HUES64 (cell line): Measurements from ENCODE around the gene DSPP.

ENCODE experiments used
- H3K27ac ChIP-seq: 2 replicates; pipeline ENCODE4 v1.7.0; 2013; ENCODE audit warnings: low read depth, low read length, inconsistent platforms
- H3K27me3 ChIP-seq: 2 replicates; pipeline ENCODE4 v1.6.1; 2013; ENCODE audit warnings: mild to moderate bottlenecking, low read length; ENCODE audit not compliant: insufficient read depth
- H3K36me3 ChIP-seq: 2 replicates; pipeline ENCODE4 v1.6.1; 2013; ENCODE audit warnings: mild to moderate bottlenecking, low read length; ENCODE audit not compliant: insufficient read depth
- H3K4me1 ChIP-seq: 2 replicates; pipeline ENCODE4 v1.6.1; 2013; ENCODE audit warnings: mild to moderate bottlenecking, low read length, moderate library complexity; ENCODE audit not compliant: insufficient read depth
- H3K4me3 ChIP-seq: 2 replicates; pipeline ENCODE4 v1.5.1; 2013; ENCODE audit warnings: mild to moderate bottlenecking, low read length, moderate library complexity
- H3K9ac ChIP-seq: 2 replicates; pipeline ENCODE4 v1.6.1; 2013; ENCODE audit warnings: mild to moderate bottlenecking, low read depth, low read length
- H3K9me3 ChIP-seq: 2 replicates; pipeline ENCODE4 v1.6.1; 2013; ENCODE audit warnings: low read depth, low read length; ENCODE audit not compliant: insufficient read depth
- WGBS: fragments of 150-250, 120-280 bp; methylation state at CpG from one replicate; pipeline ENCODE4 v1.1.7; 2013; ENCODE audit warnings: missing lambda C conversion rate; 5-methylcytosine and 5-hydroxymethylcytosine counted together

Gene DSPP

GRCh38 chr4:87631668-87632067 is 23.3 kb downstream of the DSPP start:
- no peaks in the 10 kb centered on the region for H3K4me1 ChIP-seq

GRCh38 chr4:87632469-87632868 is 24.1 kb downstream of the DSPP start:
- no peak overlapping the region for H3K4me3 ChIP-seq
- no peaks in the 10 kb centered on the region for H3K27me3 ChIP-seq
- no peak overlapping the region for H3K9ac ChIP-seq
- no peak overlapping the region for H3K27ac ChIP-seq
- H3K4me1 ChIP-seq, result no peaks in the 10 kb centered on the region
- H3K9me3 ChIP-seq, result peaks cover 5% of the 10 kb centered on the region; the same call in 1 of the 2 replicates
- WGBS, result 91% methylated on average over 1 of the region's 1 CpG
- no peaks in the 10 kb centered on the region for H3K36me3 ChIP-seq

More at GRCh38 chr4:87631668-87632067, 23.3 kb downstream of the DSPP start:
- Histone ChIP-seq H3K27ac (no peak overlapping the region), H3K27me3 (no peaks in the 10 kb centered on the region), H3K4me3 (no peak overlapping the region), H3K9me3 (peaks cover 5% of the 10 kb centered on the region; the same call in 1 of the 2 replicates), H3K9ac (no peak overlapping the region), H3K36me3 (no peaks in the 10 kb centered on the region)

GRCh38 chr4:87633243-87633642 is 24.9 kb downstream of the DSPP start:
- Histone ChIP-seq H3K27ac (no peak overlapping the region), H3K4me3 (no peak overlapping the region), H3K9me3 (peaks cover 5% of the 10 kb centered on the region; the same call in 1 of the 2 replicates), H3K36me3 (no peaks in the 10 kb centered on the region), H3K27me3 (no peaks in the 10 kb centered on the region), H3K4me1 (no peaks in the 10 kb centered on the region), H3K9ac (no peak overlapping the region)
- 100% methylated on average over 1 of the region's 2 CpGs for WGBS

- H3K27me3 ChIP-seq, result no peaks in the 10 kb centered on the region
- WGBS, result 96% methylated on average over 6 of the region's 6 CpGs
These were observed 36.0 kb downstream of the DSPP start for GRCh38 chr4:87644286-87644685.

GRCh38 chr4:87649980-87650379 is 41.7 kb downstream of the DSPP start, which contains the start of gene DMP1:
Gene DMP1 (plus strand): TSS chr4:87650280. CDS start chr4:87656493, 6,213 bp downstream.
- H3K36me3 ChIP-seq, result no peaks in the 10 kb centered on the region
- no peak within 1 kb of the TSS for H3K9ac ChIP-seq
- H3K9me3 ChIP-seq, result no peaks in the 10 kb centered on the region
- H3K4me3 ChIP-seq, result no peak within 1 kb of the TSS
- peaks cover 11% of the 10 kb centered on the region for H3K4me1 ChIP-seq
- H3K27me3 ChIP-seq, result no peaks in the 10 kb centered on the region
- no peak within 1 kb of the TSS for H3K27ac ChIP-seq
- whole genome bisulfite sequencing, result 95% methylated on average over 3 of the region's 3 CpGs

More at GRCh38 chr4:87644286-87644685, 36.0 kb downstream of the DSPP start:
- Histone ChIP-seq H3K36me3 (no peaks in the 10 kb centered on the region), H3K9ac (no peak overlapping the region), H3K9me3 (no peaks in the 10 kb centered on the region), H3K4me1 (no peaks in the 10 kb centered on the region), H3K27ac (no peak overlapping the region), H3K4me3 (no peak overlapping the region)

- Histone ChIP-seq H3K36me3 (no peaks in the 10 kb centered on the region), H3K4me1 (peaks cover 16% of the 10 kb centered on the region), H3K9ac (no peak overlapping the region), H3K27me3 (no peaks in the 10 kb centered on the region), H3K9me3 (no peaks in the 10 kb centered on the region), H3K4me3 (no peak overlapping the region), H3K27ac (no peak overlapping the region)
- WGBS, result 100% methylated on average over 1 of the region's 2 CpGs
These were observed 42.6 kb downstream of the DSPP start for GRCh38 chr4:87650938-87651337.

DNA sequence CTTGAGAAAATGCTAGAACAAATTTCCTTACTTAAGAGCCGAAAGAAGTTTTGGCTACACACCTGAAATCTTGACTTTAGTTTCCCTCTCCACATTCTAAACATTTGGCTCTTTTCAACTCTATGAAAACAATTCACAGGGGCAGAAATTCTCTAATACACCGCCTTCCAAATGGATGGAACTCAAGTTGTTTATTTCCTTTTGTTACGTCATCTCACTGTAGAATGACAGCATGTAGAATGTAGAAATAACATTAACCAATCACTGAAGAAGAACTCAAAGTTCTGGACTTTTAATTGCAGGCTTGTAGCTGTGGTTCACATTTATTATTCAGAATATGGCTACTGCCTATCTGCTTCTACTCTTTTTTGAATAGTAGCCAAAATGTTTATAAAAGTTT is 43.6 kb downstream of the DSPP start:
- H3K4me1 ChIP-seq, result peaks cover 16% of the 10 kb centered on the region
- no peak overlapping the region for H3K27ac ChIP-seq
- WGBS, result 94% methylated on average over 3 of the region's 3 CpGs
- no peaks in the 10 kb centered on the region for H3K27me3 ChIP-seq
- H3K9me3 ChIP-seq, result no peaks in the 10 kb centered on the region
- no peaks in the 10 kb centered on the region for H3K36me3 ChIP-seq
- no peak overlapping the region for H3K4me3 ChIP-seq
- no peak overlapping the region for H3K9ac ChIP-seq

GRCh38 chr4:87654487-87655044 is 46.2 kb downstream of the DSPP start:
- peaks cover 36% of the 10 kb centered on the region for H3K4me1 ChIP-seq
- no peaks in the 10 kb centered on the region for H3K36me3 ChIP-seq
- H3K27ac ChIP-seq, result no peak overlapping the region
- no peaks in the 10 kb centered on the region for H3K9me3 ChIP-seq
- H3K27me3 ChIP-seq, result no peaks in the 10 kb centered on the region
- WGBS, result 52% methylated on average over 1 of the region's 1 CpG
- no peak overlapping the region for H3K9ac ChIP-seq
- H3K4me3 ChIP-seq, result no peak overlapping the region

GRCh38 chr4:87657525-87657924 is 49.2 kb downstream of the DSPP start:
- Histone ChIP-seq H3K36me3 (no peaks in the 10 kb centered on the region), H3K27me3 (no peaks in the 10 kb centered on the region), H3K4me3 (no peak overlapping the region), H3K27ac (no peak overlapping the region), H3K4me1 (peaks cover 37% of the 10 kb centered on the region), H3K9ac (no peak overlapping the region), H3K9me3 (no peaks in the 10 kb centered on the region)
- WGBS, result 91% methylated on average over 3 of the region's 3 CpGs

DNA sequence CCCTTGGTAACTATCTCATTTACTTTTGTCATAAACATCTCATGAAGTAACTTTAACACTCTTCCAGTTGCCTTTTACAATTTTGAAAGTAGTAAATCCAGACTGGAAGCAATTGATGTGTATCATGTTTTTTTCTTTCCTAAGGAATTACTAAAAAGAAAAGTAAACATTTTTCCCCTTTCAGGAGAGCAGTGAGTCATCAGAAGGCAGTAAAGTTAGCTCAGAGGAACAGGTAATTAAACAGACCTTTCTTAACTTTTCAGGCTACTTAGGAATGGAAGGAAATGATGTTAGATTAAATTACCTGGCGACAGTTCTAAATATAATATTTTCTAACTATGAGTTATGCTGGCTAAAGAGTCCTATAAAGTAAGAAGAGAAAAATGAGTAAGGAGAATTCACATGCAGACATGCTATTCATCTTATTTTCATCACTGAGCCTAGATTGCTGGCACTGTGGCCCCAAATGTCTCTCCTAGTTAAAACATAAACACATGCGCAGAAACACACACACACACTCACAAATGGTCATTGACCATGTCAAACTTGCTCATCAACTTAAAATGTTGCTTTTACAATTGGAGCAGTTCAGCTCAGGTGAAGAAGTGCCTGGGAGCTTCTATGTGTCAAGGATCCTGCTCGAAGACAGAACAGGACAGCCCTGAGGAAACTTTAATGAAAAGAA is 51.1 kb downstream of the DSPP start:
- Histone ChIP-seq H3K4me3 (no peak overlapping the region), H3K4me1 (peaks cover 31% of the 10 kb centered on the region), H3K9me3 (no peaks in the 10 kb centered on the region), H3K27ac (no peak overlapping the region), H3K36me3 (no peaks in the 10 kb centered on the region), H3K9ac (no peak overlapping the region), H3K27me3 (no peaks in the 10 kb centered on the region)
- WGBS, result 91% methylated on average over 2 of the region's 3 CpGs

GRCh38 chr4:87662871-87663270 is 54.5 kb downstream of the DSPP start:
- 85% methylated on average over 9 of the region's 9 CpGs for WGBS
- Histone ChIP-seq H3K4me1 (peaks cover 12% of the 10 kb centered on the region; the same call in 1 of the 2 replicates), H3K9ac (no peak overlapping the region), H3K36me3 (no peaks in the 10 kb centered on the region), H3K4me3 (no peak overlapping the region), H3K27ac (no peak overlapping the region), H3K27me3 (no peaks in the 10 kb centered on the region), H3K9me3 (no peaks in the 10 kb centered on the region)
